NT2/D1 (cell line): ENCODE results near the gene ZNF789.

ENCODE experiments used
- DNase-seq: peaks from one replicate; pipeline ENCODE4 v3.0.0-alpha.2; 2011; ENCODE audit warnings: low read depth, low spot score
- H3K27me3 ChIP-seq: 2 replicates; pipeline ENCODE4 v1.6.0; 2011; ENCODE audit warnings: mild to moderate bottlenecking; ENCODE audit not compliant: insufficient read length, insufficient read depth
- H3K36me3 ChIP-seq: 2 replicates; pipeline ENCODE4 v1.6.1; 2011; ENCODE audit warnings: mild to moderate bottlenecking, low read length, mixed read lengths; ENCODE audit not compliant: insufficient read depth, insufficient read length
- H3K4me1 ChIP-seq: 2 replicates; pipeline ENCODE4 v1.5.1; 2011; ENCODE audit not compliant: insufficient read depth, insufficient read length
- H3K4me3 ChIP-seq: 2 replicates; pipeline ENCODE4 v1.5.1; 2011; ENCODE audit warnings: low read depth; ENCODE audit not compliant: insufficient read length
- H3K9ac ChIP-seq: 2 replicates; pipeline ENCODE4 v1.6.0; 2011; ENCODE audit warnings: low read depth; ENCODE audit not compliant: insufficient read length
- H3K9me3 ChIP-seq: 2 replicates; pipeline ENCODE4 v1.5.1; 2011; ENCODE audit warnings: mild to moderate bottlenecking, low read length; ENCODE audit not compliant: insufficient read depth
- SUZ12 ChIP-seq: IDR thresholded peaks from 2 replicates; pipeline ENCODE4 v1.6.1; 2011; ENCODE audit not compliant: insufficient read length, insufficient read depth; ENCODE audit errors: extremely low read depth
- YY1 ChIP-seq: IDR thresholded peaks from 2 replicates; pipeline ENCODE4 v1.6.1; 2011; ENCODE audit not compliant: insufficient read length, insufficient read depth
- ZNF274 ChIP-seq: IDR thresholded peaks from 2 replicates; pipeline ENCODE4 v1.6.1; 2011; ENCODE audit warnings: mild to moderate bottlenecking, low read depth, low read length

The ZNF789 gene

GRCh38 chr7:99514050-99514449 is 41.4 kb downstream of the ZNF789 start:
- Histone ChIP-seq H3K4me3 (no peak overlapping the region), H3K9me3 (no peaks in the 10 kb centered on the region), H3K27me3 (no peaks in the 10 kb centered on the region), H3K9ac (no peak overlapping the region), H3K36me3 (peaks cover 35% of the 10 kb centered on the region), H3K4me1 (no peaks in the 10 kb centered on the region)
- no peak for TF ChIP-seq YY1
- TF ChIP-seq ZNF274: no peak
- no peak for TF ChIP-seq SUZ12
- DNase-seq: no peak

- Histone ChIP-seq H3K4me1 (no peaks in the 10 kb centered on the region), H3K9me3 (no peaks in the 10 kb centered on the region), H3K4me3 (no peak overlapping the region), H3K9ac (no peak overlapping the region), H3K36me3 (peaks cover 27% of the 10 kb centered on the region), H3K27me3 (no peaks in the 10 kb centered on the region)
- DNase-seq: no peak
- no peak for TF ChIP-seq YY1
- TF ChIP-seq ZNF274: no peak
- no peak for TF ChIP-seq SUZ12
These were observed 48.7 kb downstream of the ZNF789 start for GRCh38 chr7:99521399-99521798.

- no peaks in the 10 kb centered on the region for H3K4me1 ChIP-seq
- no peak overlapping the region for H3K9ac ChIP-seq
- no peak for DNase-seq
- no peak for TF ChIP-seq ZNF274
- no peak for TF ChIP-seq YY1
- TF ChIP-seq SUZ12: no peak
- no peaks in the 10 kb centered on the region for H3K27me3 ChIP-seq
- H3K4me3 ChIP-seq: no peak overlapping the region
- H3K9me3 ChIP-seq: peaks cover 25% of the 10 kb centered on the region
- peaks cover 45% of the 10 kb centered on the region for H3K36me3 ChIP-seq
These were observed 53.2 kb downstream of the ZNF789 start for GRCh38 chr7:99525713-99526440.

GRCh38 chr7:99531354-99531765 is 58.7 kb downstream of the ZNF789 start:
- DNase-seq: no peak
- Histone ChIP-seq H3K27me3 (no peaks in the 10 kb centered on the region), H3K4me3 (no peak overlapping the region), H3K4me1 (no peaks in the 10 kb centered on the region), H3K36me3 (peaks cover 64% of the 10 kb centered on the region), H3K9me3 (peaks cover 56% of the 10 kb centered on the region), H3K9ac (no peak overlapping the region)
- TF ChIP-seq ZNF274: no peak
- no peak for TF ChIP-seq YY1
- no peak for TF ChIP-seq SUZ12

- H3K4me3 ChIP-seq: no peak overlapping the region
- H3K9ac ChIP-seq: no peak overlapping the region
- no peak for DNase-seq
- H3K27me3 ChIP-seq: no peaks in the 10 kb centered on the region
- H3K9me3 ChIP-seq: peaks cover 38% of the 10 kb centered on the region
- no peak for TF ChIP-seq SUZ12
- no peak for TF ChIP-seq ZNF274
- no peak for TF ChIP-seq YY1
- no peaks in the 10 kb centered on the region for H3K4me1 ChIP-seq
- H3K36me3 ChIP-seq: peaks cover 32% of the 10 kb centered on the region
These were observed 63.0 kb downstream of the ZNF789 start for GRCh38 chr7:99535667-99536066.
